Endothelial cell of umbilical vein (primary cell): ENCODE data around the gene HDAC5. TPM values are rescaled to one million over a fixed set of nuclear protein-coding genes. Genes with fewer than 3 reads are reported as not detected.

Experiments
- BruUV-seq: library from RNA; stranded (reverse); fragments of 400-500 nt; replicated peaks from 2 replicates; lab custom pipeline; 2021; lab: Mats Ljungman, UMichigan
- CTCF ChIA-PET: fragments of 300-600, 350-600 bp; sonication (Branson Sonifier 250); formaldehyde crosslinking; loops from one replicate; lab custom pipeline; 2021; ENCODE audit warnings: antibody characterized with exemption, inconsistent platforms; lab: Charles Lee
- POLR2A ChIA-PET: fragments of 300-600, 350-600 bp; sonication (Branson Sonifier 250); formaldehyde crosslinking; loops from one replicate; lab custom pipeline; 2021; ENCODE audit warnings: antibody characterized with exemption, inconsistent platforms; lab: Charles Lee
- DNase-seq: peaks from one replicate; pipeline ENCODE4 v3.0.0-alpha.2; 2011; ENCODE audit warnings: low read depth, low spot score
- FAIRE-seq: peaks from 2 replicates; lab custom pipeline; 2011; peaks lifted over from hg19 to GRCh38; lab: Jason Lieb, UNC
- H2AFZ ChIP-seq: 2 replicates; pipeline ENCODE4 v1.6.0; 2012; ENCODE audit warnings: low read depth, low read length, control low read depth, inconsistent platforms
- H3K27ac ChIP-seq: 2 replicates; pipeline ENCODE4 v1.5.1; 2011; ENCODE audit warnings: low read depth, mild to moderate bottlenecking, control low read depth, low read length, moderate library complexity; ENCODE audit not compliant: insufficient read depth
- H3K27me3 ChIP-seq, 2 experiments: 2 replicates each; pipeline versions ENCODE4 v1.6.0 to v1.6.1; 2011; ENCODE audit warnings: low read length in 2 of 2, mixed read lengths in 1 of 2; ENCODE audit not compliant: control insufficient read depth in 2 of 2, insufficient read depth in 2 of 2
- H3K36me3 ChIP-seq, 2 experiments: 2 replicates in 1 of 2; 3 replicates in 1 of 2; pipeline ENCODE4 v1.5.1; 2011; ENCODE audit warnings: low read length in 2 of 2, mild to moderate bottlenecking in 1 of 2, moderate library complexity in 1 of 2; ENCODE audit not compliant: control insufficient read depth in 2 of 2, insufficient read depth in 2 of 2; ENCODE audit errors: extremely low read depth in 1 of 2
- H3K4me1 ChIP-seq: 3 replicates; pipeline ENCODE4 v1.5.1; 2011; ENCODE audit warnings: mild to moderate bottlenecking, low read length; ENCODE audit not compliant: control insufficient read depth, insufficient read depth; ENCODE audit errors: extremely low read depth
- H3K4me2 ChIP-seq: 2 replicates; pipeline ENCODE4 v1.6.1; 2011; ENCODE audit warnings: low read length, control low read depth, mixed read lengths; ENCODE audit not compliant: insufficient read depth
- H3K4me3 ChIP-seq, 3 experiments: fragments of 200-600 bp in 1 of 3; sonication (generic), shearing (Covaris generic) in 1 of 3; replicated peaks in 1 of 3; 2 replicates each; pipeline ENCODE4 v1.5.1; 2011 to 2016; ENCODE audit warnings: control low read depth in 3 of 3, low read length in 3 of 3, mild to moderate bottlenecking in 2 of 3, inconsistent platforms in 1 of 3, low read depth in 1 of 3, moderate library complexity in 1 of 3; ENCODE audit not compliant: insufficient read depth in 1 of 3
- H3K79me2 ChIP-seq: 2 replicates; pipeline ENCODE4 v1.6.0; 2012; ENCODE audit warnings: low read length, inconsistent platforms; ENCODE audit not compliant: control insufficient read depth, insufficient read depth
- H3K9ac ChIP-seq: replicated peaks from 2 replicates; pipeline ENCODE3; 2011; ENCODE audit warnings: low read length, control low read depth; ENCODE audit not compliant: insufficient read depth; ENCODE audit errors: extremely low read depth
- H3K9me1 ChIP-seq: replicated peaks from 3 replicates; pipeline ENCODE4 v1.6.0; 2011; ENCODE audit warnings: mild to moderate bottlenecking, low read length; ENCODE audit not compliant: control insufficient read depth, insufficient read depth; ENCODE audit errors: extremely low read depth
- H3K9me3 ChIP-seq: replicated peaks from 2 replicates; pipeline ENCODE4 v1.5.1; 2012; ENCODE audit warnings: low read length, inconsistent platforms; ENCODE audit not compliant: control insufficient read depth, insufficient read depth
- H4K20me1 ChIP-seq: replicated peaks from 2 replicates; pipeline ENCODE3; 2011; ENCODE audit warnings: mild to moderate bottlenecking, low read length; ENCODE audit not compliant: control insufficient read depth, insufficient read depth; ENCODE audit errors: extremely low read depth
- FOS ChIP-seq: IDR thresholded peaks from 2 replicates; pipeline ENCODE4 v1.6.1; 2011; ENCODE audit warnings: mild to moderate bottlenecking, low read length, moderate library complexity, borderline replicate concordance; ENCODE audit not compliant: insufficient read depth
- GATA2 ChIP-seq: IDR thresholded peaks from 2 replicates; pipeline ENCODE4 v1.7.0; 2011; ENCODE audit warnings: low read depth, mild to moderate bottlenecking, moderate library complexity, mixed read lengths, low read length; ENCODE audit not compliant: insufficient read length, insufficient read depth
- MYC ChIP-seq: IDR thresholded peaks from one replicate; pipeline ENCODE4 v1.6.1; 2011; ENCODE audit warnings: mild to moderate bottlenecking, low read depth, low read length
- dilution Hi-C: fragments of 300-500 bp; cut with MboI; formaldehyde crosslinking; loops from one replicate; pipeline ENCODE4 v1.15.0; 2019; ENCODE audit warnings: low sequenced_read_pairs; ENCODE audit not compliant: extremely low pct_ligation_motif_present
- intact Hi-C: fragments of 100-400 bp; cut with micrococcal nuclease; formaldehyde crosslinking; loops from one replicate; pipeline ENCODE4 v1.10.0; 2022
- polyA plus RNA-seq, 4 experiments: library from polyadenylated mRNA; depleted of rRNA in 3 of 4; stranded (reverse) in 3 of 4; unstranded in 1 of 4; fragments of >200 nt; gene quantifications; 2 replicates each; pipeline versions ENCODE4 v1.2.1 to v1.2.3, GENCODE V29; 2011 to 2012; ENCODE audit warnings: missing spikeins in 1 of 4
- total RNA-seq: library from RNA; stranded (reverse); gene quantifications from 2 replicates; pipeline ENCODE4 v1.2.3, GENCODE V29; 2021
- TF ChIP-seq, protein P1 (sequence below), 2 donors: IDR thresholded peaks; 1 replicate in 1 of 2; 2 replicates in 1 of 2; pipeline ENCODE4 v1.5.1; 2011; ENCODE audit warnings: low read length in 2 of 2, mild to moderate bottlenecking in 2 of 2, moderate library complexity in 2 of 2, control low read depth in 1 of 2, inconsistent platforms in 1 of 2, low read depth in 1 of 2; ENCODE audit not compliant: insufficient read depth in 1 of 2; ENCODE audit errors: extremely low read depth in 1 of 2

The HDAC5 gene
- total and polyA plus RNA-seq, 2 donors (not counting 3 experiments of a cell fraction or from before 2014, with no cell fraction given), result 35.4 to 40.4 TPM

DNA sequence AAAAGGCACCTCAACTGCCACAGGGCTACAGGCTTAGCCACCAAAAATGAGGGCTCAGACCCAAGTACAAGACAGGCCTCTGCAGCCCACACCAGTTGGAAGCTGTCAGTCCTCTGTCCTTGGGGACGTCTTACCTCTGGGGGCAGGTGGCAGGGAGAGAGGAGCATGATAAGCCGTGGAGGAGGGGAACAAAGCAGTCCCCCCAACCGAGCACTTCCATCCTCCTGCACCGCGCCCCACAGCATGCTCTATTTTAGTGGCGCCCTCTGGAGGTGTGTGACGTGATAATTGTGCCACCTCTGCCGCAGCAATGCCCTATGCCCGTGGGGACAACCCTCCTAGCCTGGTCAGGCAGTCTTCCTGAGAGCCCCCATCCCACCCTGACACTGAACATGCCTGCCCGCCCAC lies 39.3 kb downstream of the HDAC5 start:
- Histone ChIP-seq H3K4me2 (no peak overlapping the region), H3K79me2 (no peaks in the 10 kb centered on the region), H3K4me3 (no peak overlapping the region), H3K9me1 (no peaks in the 10 kb centered on the region), H3K27ac (no peak overlapping the region), H2AFZ (no peak overlapping the region), H3K4me1 (peaks cover 6% of the 10 kb centered on the region), H4K20me1 (no peaks in the 10 kb centered on the region), H3K27me3 (no peaks in the 10 kb centered on the region), H3K9me3 (no peaks in the 10 kb centered on the region), H3K36me3 (peaks cover 0 to 14% of the 10 kb centered on the region in 2 experiments), H3K9ac (no peak overlapping the region)
- FAIRE-seq (no peak), DNase-seq (no peak)
- no peak for TF ChIP-seq MYC
- TF ChIP-seq, protein P1, sequence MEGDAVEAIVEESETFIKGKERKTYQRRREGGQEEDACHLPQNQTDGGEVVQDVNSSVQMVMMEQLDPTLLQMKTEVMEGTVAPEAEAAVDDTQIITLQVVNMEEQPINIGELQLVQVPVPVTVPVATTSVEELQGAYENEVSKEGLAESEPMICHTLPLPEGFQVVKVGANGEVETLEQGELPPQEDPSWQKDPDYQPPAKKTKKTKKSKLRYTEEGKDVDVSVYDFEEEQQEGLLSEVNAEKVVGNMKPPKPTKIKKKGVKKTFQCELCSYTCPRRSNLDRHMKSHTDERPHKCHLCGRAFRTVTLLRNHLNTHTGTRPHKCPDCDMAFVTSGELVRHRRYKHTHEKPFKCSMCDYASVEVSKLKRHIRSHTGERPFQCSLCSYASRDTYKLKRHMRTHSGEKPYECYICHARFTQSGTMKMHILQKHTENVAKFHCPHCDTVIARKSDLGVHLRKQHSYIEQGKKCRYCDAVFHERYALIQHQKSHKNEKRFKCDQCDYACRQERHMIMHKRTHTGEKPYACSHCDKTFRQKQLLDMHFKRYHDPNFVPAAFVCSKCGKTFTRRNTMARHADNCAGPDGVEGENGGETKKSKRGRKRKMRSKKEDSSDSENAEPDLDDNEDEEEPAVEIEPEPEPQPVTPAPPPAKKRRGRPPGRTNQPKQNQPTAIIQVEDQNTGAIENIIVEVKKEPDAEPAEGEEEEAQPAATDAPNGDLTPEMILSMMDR (IDR thresholded peaks at IDR 0.05; ENCODE audit: extremely low read depth in 1 of 2, insufficient read depth in 1 of 2, low read depth in 1 of 2, low read length in 2 of 2), result peak; percentile 34 to 48
- TF ChIP-seq GATA2, result no peak
- ChIA-PET CTCF (interaction anchor here (0.6 to 2.4 kb wide), 13 partner anchors 9 to 84 kb away, joined by 3 to 31 read pairs (median 5); partner anchors contain the start of genes G6PC3, HDAC5 and LSM12), POLR2A (interaction anchor here (0.6 kb wide), 1 partner anchor 39 kb away, joined by 4 read pairs; the partner anchor contains the start of gene HDAC5)
- dilution Hi-C loops, result no loop called here
- intact Hi-C loops, result loop anchor here (2.0 kb wide), 1 partner anchor 31 kb away; no protein-coding TSS in a partner anchor
- BruUV-seq, result no TSS peak

DNA sequence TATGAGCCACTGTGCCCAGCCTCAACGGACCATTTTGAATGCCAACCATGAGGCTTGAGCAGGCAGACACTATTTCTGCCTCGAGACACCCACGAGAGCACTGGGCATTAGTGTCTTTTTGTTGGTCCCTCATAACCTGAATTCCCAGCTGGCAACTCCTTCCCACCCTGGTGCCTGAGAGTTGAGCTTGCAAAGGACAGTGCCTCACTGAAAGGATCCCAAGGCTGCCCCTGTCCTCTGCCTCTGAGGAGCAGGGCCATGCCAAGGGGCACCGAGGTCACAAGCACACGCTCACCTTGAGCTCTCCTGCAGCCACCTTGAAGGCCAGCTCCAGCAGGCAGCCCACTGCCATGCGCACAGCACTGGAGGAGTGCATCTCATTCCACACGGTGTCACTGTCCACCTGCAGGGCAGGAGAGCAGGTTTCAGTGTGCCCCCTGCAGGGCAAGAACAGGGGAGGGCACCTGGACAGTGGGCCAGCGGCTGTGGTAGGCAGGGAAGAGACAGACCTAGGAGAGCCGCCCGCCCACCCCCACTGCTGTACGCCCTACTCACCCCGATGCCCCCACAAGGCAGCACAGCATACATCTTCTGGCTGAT lies 40.1 kb downstream of the HDAC5 start:
- Histone ChIP-seq H3K4me2 (no peak overlapping the region), H3K36me3 (peaks cover 0 to 18% of the 10 kb centered on the region in 2 experiments), H3K9ac (no peak overlapping the region), H3K27ac (no peak overlapping the region), H3K9me3 (no peaks in the 10 kb centered on the region), H3K4me1 (peaks cover 6% of the 10 kb centered on the region), H2AFZ (no peak overlapping the region), H3K4me3 (no peak overlapping the region), H3K79me2 (no peaks in the 10 kb centered on the region), H3K27me3 (no peaks in the 10 kb centered on the region), H4K20me1 (no peaks in the 10 kb centered on the region), H3K9me1 (no peaks in the 10 kb centered on the region)
- ChIA-PET CTCF (interaction anchor here (0.6 to 2.4 kb wide), 16 partner anchors 8 to 85 kb away, joined by 3 to 31 read pairs (median 5); partner anchors contain the start of genes G6PC3, HDAC5 and LSM12), POLR2A (interaction anchor here (0.6 kb wide), 1 partner anchor 40 kb away, joined by 4 read pairs; the partner anchor contains the start of gene HDAC5)
- intact Hi-C loops (no loop called here), dilution Hi-C loops (no loop called here)
- FAIRE-seq (no peak), DNase-seq (peak; percentile 26)
- TF ChIP-seq, protein P1 (IDR thresholded peaks at IDR 0.05; ENCODE audit: extremely low read depth in 1 of 2, insufficient read depth in 1 of 2, low read depth in 1 of 2, low read length in 2 of 2), result peak; percentile 7 to 44
- TF ChIP-seq GATA2, result no peak
- no peak for TF ChIP-seq FOS
- BruUV-seq, result no TSS peak
